Urinary bladder (tissue), 2 donors: ENCODE data around the gene PCSK9. TPM values are rescaled to one million over a fixed set of nuclear protein-coding genes. Genes with fewer than 3 reads are reported as not detected.

Source experiments
- polyA plus RNA-seq: library from polyadenylated mRNA; stranded (reverse); fragments of 200-250 nt; gene quantifications from one replicate; pipeline ENCODE4 v1.2.3, GENCODE V29; 2013
- total RNA-seq: library from RNA; depleted of rRNA; stranded (reverse); fragments of >200 nt; gene quantifications from one replicate; pipeline ENCODE4 v1.2.3, GENCODE V29; 2014
- donor health status: healthy.

PCSK9 gene
- total and polyA plus RNA-seq, 2 donors: 0.09 to 2.9 TPM

Other genes with a start within 250 kb of the PCSK9 start
- gene TTC22, start 238.2 kb upstream of the PCSK9 start, total RNA-seq: 2.1 TPM
- gene TTC22, start 238.2 kb upstream of the PCSK9 start, polyA plus RNA-seq: 1.0 TPM
- 22.6 TPM for gene DHCR24, start 152.4 kb upstream of the PCSK9 start, total RNA-seq
- 23.4 TPM for gene DHCR24, start 152.4 kb upstream of the PCSK9 start, polyA plus RNA-seq
- gene TMEM61, start 58.9 kb upstream of the PCSK9 start, total RNA-seq: not detected
- gene TMEM61, start 58.9 kb upstream of the PCSK9 start, polyA plus RNA-seq: 7.0 TPM
- gene BSND, start 40.6 kb upstream of the PCSK9 start, total RNA-seq: not detected
- not detected for gene BSND, start 40.6 kb upstream of the PCSK9 start, polyA plus RNA-seq
- 74.4 TPM for gene USP24, start 175.8 kb downstream of the PCSK9 start, total RNA-seq
- 11.9 TPM for gene USP24, start 175.8 kb downstream of the PCSK9 start, polyA plus RNA-seq